Right lobe of liver (tissue), 6 donors: ENCODE measurements around the gene SHKBP1. TPM values are rescaled to one million over a fixed set of nuclear protein-coding genes. Genes with fewer than 3 reads are reported as not detected.

Source experiments
- ATAC-seq, 4 donors: fragments of 200-7000 bp; cut with Tn5 transposase; one replicate each; pipeline ENCODE4 v1.9.1; 2020; ENCODE audit warnings: mild to moderate bottlenecking in 4 of 4, moderate library complexity in 4 of 4
- DNase-seq, 3 donors: peaks; one replicate each; pipeline ENCODE4 v3.0.0-alpha.2; 2020
- H3K27ac ChIP-seq, 3 donors: fragments of 200-600 bp; one replicate each; pipeline ENCODE4 v1.8.0; 2022
- H3K27me3 ChIP-seq, 2 donors: fragments of 200-600 bp; one replicate each; pipeline ENCODE4 v1.8.0; 2022
- H3K36me3 ChIP-seq, 4 donors: fragments of 200-600 bp; sonication (generic) in 1 of 4; one replicate each; pipeline versions ENCODE4 v1.5.1 to v1.8.0; 2017 to 2022; ENCODE audit warnings: control low read depth in 1 of 4
- H3K4me1 ChIP-seq, 4 donors: fragments of 200-600 bp; sonication (generic) in 1 of 4; one replicate each; pipeline versions ENCODE4 v1.5.1 to v1.8.0; 2017 to 2022; ENCODE audit warnings: control low read depth in 1 of 4
- H3K4me3 ChIP-seq, 3 donors: fragments of 200-600 bp; one replicate each; pipeline ENCODE4 v1.8.0; 2022
- H3K9me3 ChIP-seq, 4 donors: fragments of 200-600 bp; sonication (generic) in 1 of 4; one replicate each; pipeline versions ENCODE4 v1.5.1 to v1.8.0; 2017 to 2022; ENCODE audit warnings: control low read depth in 1 of 4
- POLR2A ChIP-seq: fragments of 450-650 bp; IDR thresholded peaks from one replicate; pipeline ENCODE4 v1.6.1; 2017; ENCODE audit warnings: antibody characterized with exemption, mild to moderate bottlenecking
- WGBS: methylation state at CpG from one replicate; pipeline ENCODE4 v1.1.6; 2018; ENCODE audit warnings: low coverage, low lambda C conversion rate; ENCODE audit not compliant: insufficient coverage; ENCODE audit errors: missing lambda C conversion rate; 5-methylcytosine and 5-hydroxymethylcytosine counted together
- intact Hi-C, 2 donors: fragments of 100-400 bp; cut with DNase I; formaldehyde crosslinking; loops; one replicate each; pipeline versions ENCODE4 v1.11.2 to v1.14.1; 2022
- total RNA-seq, 6 experiments: library from RNA; depleted of rRNA in 2 of 6; stranded (reverse); fragments of >200 nt in 2 of 6; fragmentation: NEBNext Ultra II Directional in 3 of 6; extraction: Animal tissue kit (Norgen Biotek cat#: 25700) in 3 of 6; gene quantifications; one replicate each; pipeline versions ENCODE4 v1.1.0 to v1.2.4, GENCODE V29; 2016 to 2023
- TF ChIP-seq, protein P1 (sequence below), 4 donors: fragments of 200-600 bp in 3 of 4; fragments of 450-650 bp in 1 of 4; IDR thresholded peaks; one replicate each; pipeline versions ENCODE4 v1.5.1 to v1.8.0; 2016 to 2022; ENCODE audit warnings: antibody characterized with exemption in 4 of 4, mild to moderate bottlenecking in 2 of 4
- donor health status: DM: no; HTN: yes; CAD: no.
- donor health status: DM: no; HTN: no; CAD: no.
- donor health status: DM: no; HTN: no; CAD: no.
- donor health status: DM: no; HTN: yes; CAD: no.
- donor health status: DM: no; HTN: yes; CAD: no.

Gene SHKBP1
- total RNA-seq, 6 experiments from 2014 or later: 16.1 to 29.0 (median 22.4) TPM

DNA sequence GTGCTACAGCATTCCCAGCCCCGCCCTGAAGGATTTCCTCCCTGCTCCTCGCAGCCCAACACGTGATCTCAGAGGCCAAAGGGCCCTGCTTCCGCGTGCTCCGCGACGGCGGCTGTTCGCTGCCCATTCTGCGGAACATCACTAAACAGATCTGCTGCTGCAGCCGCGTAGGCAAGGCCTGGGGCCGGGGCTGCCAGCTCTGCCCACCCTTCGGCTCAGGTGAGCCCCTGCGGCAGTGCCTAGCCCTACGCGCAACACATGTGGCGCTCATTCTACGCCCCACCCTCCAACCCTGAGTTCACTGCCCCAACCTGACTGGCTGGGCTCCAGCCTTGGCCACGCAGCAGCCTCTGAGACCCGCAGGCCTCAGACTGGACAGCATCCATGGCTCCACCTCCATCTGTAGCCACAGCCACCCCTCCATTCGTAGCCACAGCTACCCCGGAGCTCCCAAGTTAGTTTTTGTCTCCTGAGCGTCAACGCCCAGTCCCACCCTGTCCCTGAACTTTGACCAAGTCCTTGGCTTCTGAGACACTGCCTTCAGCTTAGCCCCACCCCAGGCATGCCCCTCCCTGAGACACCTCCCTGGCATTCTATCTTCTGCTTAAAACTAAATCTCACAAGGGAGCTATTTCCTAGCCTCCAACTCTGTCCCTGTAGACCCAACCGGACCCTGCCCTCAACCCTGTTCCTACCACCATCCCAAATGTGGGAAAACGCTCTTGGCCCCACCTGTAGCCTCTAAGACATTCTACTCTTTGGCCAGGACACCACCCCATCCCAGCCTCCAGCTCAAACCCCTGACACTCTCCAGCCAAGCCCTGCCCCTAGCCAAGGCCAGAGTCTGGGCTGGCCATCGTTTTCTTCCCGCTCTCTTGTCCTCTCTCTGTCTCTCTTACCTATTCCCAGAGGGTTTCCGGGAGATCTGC, 30.9 kb downstream of the SHKBP1 start:
- ATAC-seq (no peak), DNase-seq (no peak)
- Histone ChIP-seq H3K36me3 (no peaks in the 10 kb centered on the region), H3K4me3 (no peak overlapping the region), H3K9me3 (no peaks in the 10 kb centered on the region), H3K27ac (no peak overlapping the region), H3K4me1 (peaks cover 0 to 31% (median 0%) of the 10 kb centered on the region in 4 donors), H3K27me3 (peaks cover 0 to 3% of the 10 kb centered on the region in 2 donors)
- TF ChIP-seq, protein P1, sequence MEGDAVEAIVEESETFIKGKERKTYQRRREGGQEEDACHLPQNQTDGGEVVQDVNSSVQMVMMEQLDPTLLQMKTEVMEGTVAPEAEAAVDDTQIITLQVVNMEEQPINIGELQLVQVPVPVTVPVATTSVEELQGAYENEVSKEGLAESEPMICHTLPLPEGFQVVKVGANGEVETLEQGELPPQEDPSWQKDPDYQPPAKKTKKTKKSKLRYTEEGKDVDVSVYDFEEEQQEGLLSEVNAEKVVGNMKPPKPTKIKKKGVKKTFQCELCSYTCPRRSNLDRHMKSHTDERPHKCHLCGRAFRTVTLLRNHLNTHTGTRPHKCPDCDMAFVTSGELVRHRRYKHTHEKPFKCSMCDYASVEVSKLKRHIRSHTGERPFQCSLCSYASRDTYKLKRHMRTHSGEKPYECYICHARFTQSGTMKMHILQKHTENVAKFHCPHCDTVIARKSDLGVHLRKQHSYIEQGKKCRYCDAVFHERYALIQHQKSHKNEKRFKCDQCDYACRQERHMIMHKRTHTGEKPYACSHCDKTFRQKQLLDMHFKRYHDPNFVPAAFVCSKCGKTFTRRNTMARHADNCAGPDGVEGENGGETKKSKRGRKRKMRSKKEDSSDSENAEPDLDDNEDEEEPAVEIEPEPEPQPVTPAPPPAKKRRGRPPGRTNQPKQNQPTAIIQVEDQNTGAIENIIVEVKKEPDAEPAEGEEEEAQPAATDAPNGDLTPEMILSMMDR (IDR thresholded peaks at IDR 0.05): no peak
- TF ChIP-seq POLR2A: no peak
- WGBS: 73% methylated on average over 7 of the region's 31 CpGs
- intact Hi-C loops: no loop called here

DNA sequence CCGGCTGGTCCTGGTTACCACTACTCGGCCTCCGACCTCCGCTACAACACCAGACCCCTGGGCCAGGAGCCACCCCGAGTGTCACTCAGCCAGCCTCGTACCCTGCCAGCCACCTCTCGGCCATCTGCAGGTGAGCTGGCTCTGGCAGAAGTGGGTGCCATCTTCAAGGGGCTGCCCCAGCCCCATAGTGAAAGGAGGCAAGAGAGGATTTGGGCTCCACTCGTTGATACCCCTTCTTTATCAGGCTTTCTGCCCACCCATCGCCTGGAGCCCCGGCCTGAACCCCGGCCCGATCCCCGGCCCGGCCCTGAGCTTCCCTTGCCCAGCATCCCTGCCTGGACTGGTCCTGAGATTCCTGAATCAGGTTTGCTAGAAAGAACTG, 31.6 kb downstream of the SHKBP1 start:
- H3K36me3 ChIP-seq: no peaks in the 10 kb centered on the region
- H3K27ac ChIP-seq: no peak overlapping the region
- intact Hi-C loops: no loop called here
- no peak overlapping the region for H3K4me3 ChIP-seq
- peaks cover 0 to 30% (median 0%) of the 10 kb centered on the region in 4 donors for H3K4me1 ChIP-seq
- H3K27me3 ChIP-seq: peaks cover 0 to 3% of the 10 kb centered on the region in 2 donors
- TF ChIP-seq, protein P1 (IDR thresholded peaks at IDR 0.05): no peak
- no peak for TF ChIP-seq POLR2A
- H3K9me3 ChIP-seq: no peaks in the 10 kb centered on the region
- no peak for ATAC-seq
- 14% methylated on average over 1 of the region's 14 CpGs for WGBS
- no peak for DNase-seq

DNA sequence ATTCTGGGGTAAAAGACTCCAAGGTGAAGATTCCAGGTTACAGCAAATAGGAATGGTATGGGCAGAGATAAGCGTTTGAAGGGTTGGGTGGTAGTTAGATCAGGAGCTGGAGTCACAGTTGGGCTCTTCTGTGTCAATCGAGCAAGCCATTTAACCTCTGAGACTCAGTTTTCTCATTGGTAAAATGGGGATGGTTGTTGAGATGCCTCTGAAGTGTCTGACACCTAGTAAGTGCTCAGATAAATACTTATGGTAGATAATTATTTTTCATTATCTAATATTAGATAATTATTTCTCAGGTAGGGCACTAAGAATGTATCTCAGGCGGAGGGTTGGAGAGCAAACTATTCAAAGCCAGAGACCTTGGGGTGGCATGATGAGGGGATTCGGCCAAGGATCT, 32.3 kb downstream of the SHKBP1 start:
- intact Hi-C loops: no loop called here
- H3K4me1 ChIP-seq: peaks cover 0 to 30% (median 0%) of the 10 kb centered on the region in 4 donors
- no peak overlapping the region for H3K4me3 ChIP-seq
- H3K9me3 ChIP-seq: no peaks in the 10 kb centered on the region
- no peak for DNase-seq
- ATAC-seq: no peak
- TF ChIP-seq, protein P1 (IDR thresholded peaks at IDR 0.05): no peak
- TF ChIP-seq POLR2A: no peak
- H3K27me3 ChIP-seq: peaks cover 0 to 3% of the 10 kb centered on the region in 2 donors
- WGBS: 52% methylated on average over 3 of the region's 4 CpGs
- no peak overlapping the region for H3K27ac ChIP-seq
- H3K36me3 ChIP-seq: no peaks in the 10 kb centered on the region

DNA sequence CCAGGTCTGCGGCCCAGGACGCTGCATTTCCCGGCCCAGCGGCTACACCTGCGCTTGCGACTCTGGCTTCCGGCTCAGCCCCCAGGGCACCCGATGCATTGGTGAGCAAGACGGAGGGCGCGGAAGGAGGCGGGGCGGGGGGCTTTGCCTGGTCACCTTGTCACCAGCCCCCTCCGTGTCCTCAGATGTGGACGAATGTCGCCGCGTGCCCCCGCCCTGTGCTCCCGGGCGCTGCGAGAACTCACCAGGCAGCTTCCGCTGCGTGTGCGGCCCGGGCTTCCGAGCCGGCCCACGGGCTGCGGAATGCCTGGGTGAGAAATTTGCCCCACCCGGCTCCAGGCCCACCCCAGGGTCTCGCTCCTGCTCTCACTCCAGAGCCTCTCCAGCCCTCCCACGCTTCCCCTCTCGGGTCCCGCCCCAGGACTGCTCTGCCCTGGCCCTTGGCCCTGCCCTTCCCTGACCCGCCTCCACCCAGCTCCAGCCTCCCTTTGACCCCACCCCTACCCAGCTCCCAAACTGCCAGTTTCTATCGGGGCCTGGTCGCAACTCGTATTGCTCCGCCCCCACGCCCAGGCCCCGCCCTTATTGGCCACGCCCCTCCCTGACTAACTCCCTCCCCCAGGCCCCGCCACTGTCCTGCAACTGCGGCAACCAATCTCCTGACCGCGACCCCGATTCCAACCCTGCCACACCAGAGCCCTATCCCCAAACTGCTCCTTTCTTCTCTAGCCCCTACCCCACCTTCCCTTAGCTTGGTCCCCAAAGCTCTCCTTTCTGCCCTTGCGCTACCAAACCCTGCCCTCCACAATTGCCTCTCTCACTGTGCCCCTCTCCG, 33.1 kb downstream of the SHKBP1 start:
- no peaks in the 10 kb centered on the region for H3K36me3 ChIP-seq
- 3% methylated on average over 10 of the region's 50 CpGs for WGBS
- TF ChIP-seq, protein P1 (IDR thresholded peaks at IDR 0.05): no peak
- peak; percentile 37 for TF ChIP-seq POLR2A
- peaks cover 0 to 23% (median 0%) of the 10 kb centered on the region in 4 donors for H3K4me1 ChIP-seq
- H3K27me3 ChIP-seq: peaks cover 0 to 3% of the 10 kb centered on the region in 2 donors
- peak overlapping the region in 1 of 3 donors; percentile 29 for H3K27ac ChIP-seq
- ATAC-seq (peak; percentile 73 to 85 (median 76)), DNase-seq (peak; percentile 91 to 93 (median 93))
- H3K4me3 ChIP-seq: peak overlapping the region; percentile 35 to 57 (median 53)
- intact Hi-C loops: no loop called here
- no peaks in the 10 kb centered on the region for H3K9me3 ChIP-seq
